ENCODE results near the gene RASL10B.
A peak's percentile ranks its signal among the peaks of the same experiment; 100 is the strongest.

RASL10B gene

GRCh38 chr17:35766489-35766877 lies 35.0 kb downstream of the RASL10B start:
- TF ChIP-seq, protein P1, sequence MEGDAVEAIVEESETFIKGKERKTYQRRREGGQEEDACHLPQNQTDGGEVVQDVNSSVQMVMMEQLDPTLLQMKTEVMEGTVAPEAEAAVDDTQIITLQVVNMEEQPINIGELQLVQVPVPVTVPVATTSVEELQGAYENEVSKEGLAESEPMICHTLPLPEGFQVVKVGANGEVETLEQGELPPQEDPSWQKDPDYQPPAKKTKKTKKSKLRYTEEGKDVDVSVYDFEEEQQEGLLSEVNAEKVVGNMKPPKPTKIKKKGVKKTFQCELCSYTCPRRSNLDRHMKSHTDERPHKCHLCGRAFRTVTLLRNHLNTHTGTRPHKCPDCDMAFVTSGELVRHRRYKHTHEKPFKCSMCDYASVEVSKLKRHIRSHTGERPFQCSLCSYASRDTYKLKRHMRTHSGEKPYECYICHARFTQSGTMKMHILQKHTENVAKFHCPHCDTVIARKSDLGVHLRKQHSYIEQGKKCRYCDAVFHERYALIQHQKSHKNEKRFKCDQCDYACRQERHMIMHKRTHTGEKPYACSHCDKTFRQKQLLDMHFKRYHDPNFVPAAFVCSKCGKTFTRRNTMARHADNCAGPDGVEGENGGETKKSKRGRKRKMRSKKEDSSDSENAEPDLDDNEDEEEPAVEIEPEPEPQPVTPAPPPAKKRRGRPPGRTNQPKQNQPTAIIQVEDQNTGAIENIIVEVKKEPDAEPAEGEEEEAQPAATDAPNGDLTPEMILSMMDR (conservative IDR thresholded peaks at IDR 0.05; ENCODE audit: low read length): no peak
- no peak for TF ChIP-seq EZH2phosphoT487 (IDR thresholded peaks at IDR 0.05; ENCODE audit: borderline replicate concordance)
- Histone ChIP-seq H3K36me3 (ENCODE audit: insufficient read depth, low read length) (no peaks in the 10 kb centered on the region), H3K27me3 (ENCODE audit: insufficient read depth, low read length, poor library complexity, severe bottlenecking) (no peaks in the 10 kb centered on the region), H4K20me1 (ENCODE audit: insufficient read depth, low read length, poor library complexity, severe bottlenecking) (no peaks in the 10 kb centered on the region), H3K79me2 (ENCODE audit: insufficient read depth, low read length) (no peaks in the 10 kb centered on the region), H3K4me3 (ENCODE audit: low read length, poor library complexity, severe bottlenecking) (no peak overlapping the region), H3K4me1 (ENCODE audit: insufficient read depth, low read length, poor library complexity, severe bottlenecking) (peaks cover 6% of the 10 kb centered on the region), H3K9me2 (replicated peaks; ENCODE audit: low read depth, low read length) (no peaks in the 10 kb centered on the region), H2AFZ (ENCODE audit: low read length) (no peak overlapping the region), H3K9ac (ENCODE audit: low read depth, low read length, poor library complexity, severe bottlenecking) (no peak overlapping the region), H3K9me3 (ENCODE audit: insufficient read depth, low read depth, low read length) (no peaks in the 10 kb centered on the region), H3K4me2 (ENCODE audit: low read depth, low read length, poor library complexity, severe bottlenecking) (no peak overlapping the region), H3F3A (ENCODE audit: low read depth) (no peaks in the 10 kb centered on the region)

DNA sequence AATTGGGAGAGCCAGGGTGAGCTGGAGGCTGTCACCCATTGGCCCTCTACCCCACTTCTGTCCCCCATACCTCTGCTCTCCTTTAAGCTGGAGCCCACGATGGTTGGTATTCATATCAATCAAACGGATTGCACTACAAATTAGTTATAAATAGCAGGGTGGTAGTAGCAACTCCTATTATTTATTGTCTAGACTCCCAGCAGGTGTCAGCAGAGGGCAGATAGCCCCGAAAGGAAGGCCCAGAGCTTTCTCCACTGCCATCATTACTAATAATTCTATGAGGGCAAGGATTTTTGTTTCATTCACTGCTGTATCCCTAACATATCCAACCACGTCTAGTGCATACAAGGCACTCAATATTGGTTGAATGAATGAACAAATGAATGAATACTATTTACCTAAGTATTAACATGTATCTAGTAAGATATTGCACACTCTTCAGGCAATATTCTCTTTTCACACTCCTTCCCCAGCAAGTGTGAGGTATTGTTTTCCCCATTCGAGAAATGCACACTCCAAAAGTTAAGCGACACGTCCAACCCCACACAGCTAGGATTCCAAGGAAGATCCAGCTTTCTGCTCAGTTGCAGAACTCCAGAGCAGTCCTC lies 35.6 kb downstream of the RASL10B start:
- no peaks in the 10 kb centered on the region for H3K36me3 ChIP-seq (ENCODE audit: insufficient read depth, low read length)
- H2AFZ ChIP-seq (ENCODE audit: low read length): no peak overlapping the region
- H3K4me1 ChIP-seq (ENCODE audit: insufficient read depth, low read length, poor library complexity, severe bottlenecking): peaks cover 6% of the 10 kb centered on the region
- TF ChIP-seq, protein P1 (conservative IDR thresholded peaks at IDR 0.05; ENCODE audit: low read length): peak; percentile 73
- no peak for TF ChIP-seq EZH2phosphoT487 (IDR thresholded peaks at IDR 0.05; ENCODE audit: borderline replicate concordance)
- H3K79me2 ChIP-seq (ENCODE audit: insufficient read depth, low read length): no peaks in the 10 kb centered on the region
- no peak overlapping the region for H3K4me3 ChIP-seq (ENCODE audit: low read length, poor library complexity, severe bottlenecking)
- H4K20me1 ChIP-seq (ENCODE audit: insufficient read depth, low read length, poor library complexity, severe bottlenecking): no peaks in the 10 kb centered on the region
- no peaks in the 10 kb centered on the region for H3K9me2 ChIP-seq (replicated peaks; ENCODE audit: low read depth, low read length)
- no peaks in the 10 kb centered on the region for H3K9me3 ChIP-seq (ENCODE audit: insufficient read depth, low read depth, low read length)
- no peaks in the 10 kb centered on the region for H3K27me3 ChIP-seq (ENCODE audit: insufficient read depth, low read length, poor library complexity, severe bottlenecking)
- no peaks in the 10 kb centered on the region for H3F3A ChIP-seq (ENCODE audit: low read depth)
- no peak overlapping the region for H3K9ac ChIP-seq (ENCODE audit: low read depth, low read length, poor library complexity, severe bottlenecking)
- H3K4me2 ChIP-seq (ENCODE audit: low read depth, low read length, poor library complexity, severe bottlenecking): no peak overlapping the region

DNA sequence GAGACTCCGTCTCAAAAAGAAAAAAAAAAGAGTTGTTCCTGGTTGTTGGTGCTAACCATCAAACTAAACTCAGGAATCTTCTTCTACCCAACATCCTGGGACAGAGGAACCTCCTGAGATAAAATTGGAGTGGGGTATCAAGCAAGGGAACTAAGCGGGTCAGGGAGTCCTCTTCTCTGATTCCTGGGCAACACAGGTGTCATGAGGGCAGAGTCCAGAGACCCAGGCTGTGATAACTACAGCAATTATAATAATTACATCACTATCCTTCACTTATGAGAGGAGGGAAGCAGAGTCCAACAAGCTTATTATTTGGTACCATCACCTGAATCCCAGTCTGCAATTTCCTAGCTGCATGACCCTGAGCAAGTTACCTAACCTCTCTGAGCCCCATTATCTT lies 37.4 kb downstream of the RASL10B start:
- H3K36me3 ChIP-seq (ENCODE audit: insufficient read depth, low read length): no peaks in the 10 kb centered on the region
- TF ChIP-seq EZH2phosphoT487 (IDR thresholded peaks at IDR 0.05; ENCODE audit: borderline replicate concordance): no peak
- TF ChIP-seq, protein P1 (conservative IDR thresholded peaks at IDR 0.05; ENCODE audit: low read length): no peak
- H3K79me2 ChIP-seq (ENCODE audit: insufficient read depth, low read length): no peaks in the 10 kb centered on the region
- no peak overlapping the region for H3K4me3 ChIP-seq (ENCODE audit: low read length, poor library complexity, severe bottlenecking)
- no peaks in the 10 kb centered on the region for H3K9me3 ChIP-seq (ENCODE audit: insufficient read depth, low read depth, low read length)
- no peaks in the 10 kb centered on the region for H4K20me1 ChIP-seq (ENCODE audit: insufficient read depth, low read length, poor library complexity, severe bottlenecking)
- no peaks in the 10 kb centered on the region for H3F3A ChIP-seq (ENCODE audit: low read depth)
- no peaks in the 10 kb centered on the region for H3K9me2 ChIP-seq (replicated peaks; ENCODE audit: low read depth, low read length)
- H3K27me3 ChIP-seq (ENCODE audit: insufficient read depth, low read length, poor library complexity, severe bottlenecking): no peaks in the 10 kb centered on the region
- no peak overlapping the region for H2AFZ ChIP-seq (ENCODE audit: low read length)
- no peak overlapping the region for H3K9ac ChIP-seq (ENCODE audit: low read depth, low read length, poor library complexity, severe bottlenecking)
- H3K4me1 ChIP-seq (ENCODE audit: insufficient read depth, low read length, poor library complexity, severe bottlenecking): peaks cover 15% of the 10 kb centered on the region
- no peak overlapping the region for H3K4me2 ChIP-seq (ENCODE audit: low read depth, low read length, poor library complexity, severe bottlenecking)
